Testis (tissue), 2 donors: ENCODE measurements around the gene SCFD2.

Source experiments
- POLR2A ChIP-seq: fragments of 450-650 bp; IDR thresholded peaks from one replicate; pipeline ENCODE4 v1.6.1; 2017; ENCODE audit warnings: antibody characterized with exemption, mild to moderate bottlenecking, moderate library complexity
- TF ChIP-seq, protein P1 (sequence below), 3 experiments: fragments of 450-650 bp in 2 of 3; fragments of 200-600 bp in 1 of 3; sonication (generic) in 1 of 3; IDR thresholded peaks; one replicate each; pipeline ENCODE4 v1.5.1; 2016 to 2019; ENCODE audit warnings: antibody characterized with exemption in 3 of 3, mild to moderate bottlenecking in 2 of 3, moderate library complexity in 1 of 3

DNA sequence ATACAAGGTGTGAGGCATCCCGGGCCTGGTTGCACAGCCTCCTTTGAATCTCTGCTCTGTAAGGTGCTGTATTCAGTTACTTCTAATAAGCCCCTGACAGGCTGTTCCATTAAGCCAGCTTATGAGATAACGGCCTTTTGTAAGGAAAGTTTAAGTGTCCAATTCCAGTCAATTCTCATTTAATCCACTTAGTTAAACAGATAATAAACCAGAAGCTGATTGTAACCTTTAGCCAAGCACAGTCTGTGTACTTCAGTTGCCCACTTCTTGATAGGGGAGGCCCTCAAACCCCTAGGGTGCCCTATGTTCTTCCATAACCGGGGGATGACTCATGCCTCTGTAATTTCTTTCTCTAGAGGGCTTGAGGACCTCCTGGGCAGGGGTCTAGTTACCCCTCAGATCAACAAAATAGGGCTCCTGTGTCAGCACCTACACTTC lies 440.3 kb downstream of the SCFD2 start:
- TF ChIP-seq, protein P1, sequence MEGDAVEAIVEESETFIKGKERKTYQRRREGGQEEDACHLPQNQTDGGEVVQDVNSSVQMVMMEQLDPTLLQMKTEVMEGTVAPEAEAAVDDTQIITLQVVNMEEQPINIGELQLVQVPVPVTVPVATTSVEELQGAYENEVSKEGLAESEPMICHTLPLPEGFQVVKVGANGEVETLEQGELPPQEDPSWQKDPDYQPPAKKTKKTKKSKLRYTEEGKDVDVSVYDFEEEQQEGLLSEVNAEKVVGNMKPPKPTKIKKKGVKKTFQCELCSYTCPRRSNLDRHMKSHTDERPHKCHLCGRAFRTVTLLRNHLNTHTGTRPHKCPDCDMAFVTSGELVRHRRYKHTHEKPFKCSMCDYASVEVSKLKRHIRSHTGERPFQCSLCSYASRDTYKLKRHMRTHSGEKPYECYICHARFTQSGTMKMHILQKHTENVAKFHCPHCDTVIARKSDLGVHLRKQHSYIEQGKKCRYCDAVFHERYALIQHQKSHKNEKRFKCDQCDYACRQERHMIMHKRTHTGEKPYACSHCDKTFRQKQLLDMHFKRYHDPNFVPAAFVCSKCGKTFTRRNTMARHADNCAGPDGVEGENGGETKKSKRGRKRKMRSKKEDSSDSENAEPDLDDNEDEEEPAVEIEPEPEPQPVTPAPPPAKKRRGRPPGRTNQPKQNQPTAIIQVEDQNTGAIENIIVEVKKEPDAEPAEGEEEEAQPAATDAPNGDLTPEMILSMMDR (IDR thresholded peaks at IDR 0.05), result no peak
- no peak for TF ChIP-seq POLR2A
